ENCODE data around the gene ATP11C.

The ATP11C gene

GRCh38 chrX:139751053-139751452, 181.8 kb downstream of the ATP11C start:
- TF ChIP-seq REST (IDR thresholded peaks at IDR 0.05; ENCODE audit: insufficient read depth in 1 of 2, low read depth in 2 of 2, low read length in 2 of 2): no peak
- no peak for TF ChIP-seq POLR2AphosphoS5 (IDR thresholded peaks at IDR 0.05; ENCODE audit: low read depth, low read length)
- TF ChIP-seq TAF1 (IDR thresholded peaks at IDR 0.05; ENCODE audit: borderline replicate concordance, insufficient read depth, low read length): no peak
- no peak for TF ChIP-seq FOXP2 (optimal IDR thresholded peaks at IDR 0.05; ENCODE audit: borderline replicate concordance, extremely low read depth, extremely low read length, insufficient read depth)
- no peak for TF ChIP-seq SIN3A (IDR thresholded peaks at IDR 0.05; ENCODE audit: borderline replicate concordance, insufficient read depth, low read length)

GRCh38 chrX:139750390-139750789, 182.5 kb downstream of the ATP11C start:
- no peak for TF ChIP-seq TAF1 (IDR thresholded peaks at IDR 0.05; ENCODE audit: borderline replicate concordance, insufficient read depth, low read length)
- no peak for TF ChIP-seq FOXP2 (optimal IDR thresholded peaks at IDR 0.05; ENCODE audit: borderline replicate concordance, extremely low read depth, extremely low read length, insufficient read depth)
- TF ChIP-seq POLR2AphosphoS5 (IDR thresholded peaks at IDR 0.05; ENCODE audit: low read depth, low read length): no peak
- no peak for TF ChIP-seq REST (IDR thresholded peaks at IDR 0.05; ENCODE audit: insufficient read depth in 1 of 2, low read depth in 2 of 2, low read length in 2 of 2)
- TF ChIP-seq SIN3A (IDR thresholded peaks at IDR 0.05; ENCODE audit: borderline replicate concordance, insufficient read depth, low read length): no peak

- TF ChIP-seq REST (IDR thresholded peaks at IDR 0.05; ENCODE audit: insufficient read depth in 1 of 2, low read depth in 2 of 2, low read length in 2 of 2) (no peak), SIN3A (IDR thresholded peaks at IDR 0.05; ENCODE audit: borderline replicate concordance, insufficient read depth, low read length) (no peak), POLR2AphosphoS5 (IDR thresholded peaks at IDR 0.05; ENCODE audit: low read depth, low read length) (no peak), TAF1 (IDR thresholded peaks at IDR 0.05; ENCODE audit: borderline replicate concordance, insufficient read depth, low read length) (no peak), FOXP2 (optimal IDR thresholded peaks at IDR 0.05; ENCODE audit: borderline replicate concordance, extremely low read depth, extremely low read length, insufficient read depth) (no peak)
Measured at GRCh38 chrX:139739138-139739537, 193.7 kb downstream of the ATP11C start.

GRCh38 chrX:139738581-139738980, 194.3 kb downstream of the ATP11C start:
- TF ChIP-seq POLR2AphosphoS5 (IDR thresholded peaks at IDR 0.05; ENCODE audit: low read depth, low read length) (no peak), REST (IDR thresholded peaks at IDR 0.05; ENCODE audit: insufficient read depth in 1 of 2, low read depth in 2 of 2, low read length in 2 of 2) (no peak), FOXP2 (optimal IDR thresholded peaks at IDR 0.05; ENCODE audit: borderline replicate concordance, extremely low read depth, extremely low read length, insufficient read depth) (no peak), TAF1 (IDR thresholded peaks at IDR 0.05; ENCODE audit: borderline replicate concordance, insufficient read depth, low read length) (no peak), SIN3A (IDR thresholded peaks at IDR 0.05; ENCODE audit: borderline replicate concordance, insufficient read depth, low read length) (no peak)

GRCh38 chrX:139736151-139736550, 196.7 kb downstream of the ATP11C start:
- TF ChIP-seq REST (IDR thresholded peaks at IDR 0.05; ENCODE audit: insufficient read depth in 1 of 2, low read depth in 2 of 2, low read length in 2 of 2): no peak
